Vagina (tissue), 2 donors: ENCODE measurements around the gene MGP. TPM values are rescaled to one million over a fixed set of nuclear protein-coding genes. Genes with fewer than 3 reads are reported as not detected.
A peak's percentile ranks its signal among the peaks of the same experiment; 100 is the strongest.

Source experiments
- DNase-seq, 2 donors: peaks; one replicate each; pipeline ENCODE4 v3.0.0-alpha.2; 2017; ENCODE audit errors: extremely low spot score in 2 of 2
- H3K27ac ChIP-seq: fragments of 200-600 bp; sonication (generic); one replicate; pipeline ENCODE4 v1.5.1; 2019
- H3K27me3 ChIP-seq: fragments of 200-600 bp; sonication (generic); one replicate; pipeline ENCODE4 v1.5.1; 2019
- H3K36me3 ChIP-seq, 2 donors: fragments of 200-600 bp; sonication (generic); one replicate each; pipeline ENCODE4 v1.5.1; 2017 to 2019
- H3K4me1 ChIP-seq: fragments of 200-600 bp; sonication (generic); one replicate; pipeline ENCODE4 v1.5.1; 2019
- H3K4me3 ChIP-seq, 2 donors: fragments of 200-600 bp; sonication (generic); 1 replicate in 1 of 2; 2 replicates in 1 of 2; pipeline ENCODE4 v1.5.1; 2016 to 2019
- H3K9me3 ChIP-seq: fragments of 200-600 bp; sonication (generic); one replicate; pipeline ENCODE4 v1.5.1; 2019
- CTCF ChIP-seq, 3 experiments: fragments of 450-650 bp in 2 of 3; fragments of 200-600 bp in 1 of 3; sonication (generic) in 1 of 3; IDR thresholded peaks; one replicate each; pipeline ENCODE4 v1.5.1; 2017 to 2019; ENCODE audit warnings: antibody characterized with exemption in 3 of 3, mild to moderate bottlenecking in 2 of 3, moderate library complexity in 2 of 3
- POLR2A ChIP-seq, 2 donors: fragments of 450-650 bp; IDR thresholded peaks; one replicate each; pipeline ENCODE4 v1.6.1; 2017; ENCODE audit warnings: antibody characterized with exemption in 2 of 2, mild to moderate bottlenecking in 2 of 2, moderate library complexity in 2 of 2
- POLR2AphosphoS5 ChIP-seq, 2 donors: sonication (generic); formaldehyde crosslinking; IDR thresholded peaks; one replicate each; pipeline ENCODE4 v1.9.0; 2017; ENCODE audit warnings: antibody characterized with exemption in 2 of 2, mild to moderate bottlenecking in 2 of 2, low read depth in 1 of 2; ENCODE audit not compliant: insufficient read depth in 1 of 2
- intact Hi-C: fragments of 100-400 bp; cut with DNase I; formaldehyde crosslinking; loops from one replicate; pipeline ENCODE4 v1.15.1; 2023
- total RNA-seq: library from RNA; depleted of rRNA; stranded (reverse); fragments of >200 nt; gene quantifications from one replicate; pipeline ENCODE4 v1.2.3, GENCODE V29; 2016

Gene MGP
- total RNA-seq, 1 donor from 2014 or later = 1,065 TPM

- no peaks in the 10 kb centered on the region for H3K36me3 ChIP-seq
- no peak for DNase-seq
- peaks cover 16% of the 10 kb centered on the region for H3K4me1 ChIP-seq
- H3K9me3 ChIP-seq = no peaks in the 10 kb centered on the region
- intact Hi-C loops = no loop called here
- peak overlapping the region; percentile 15 for H3K27ac ChIP-seq
- no peak for TF ChIP-seq POLR2A (IDR thresholded peaks at IDR 0.05)
- TF ChIP-seq POLR2AphosphoS5 (IDR thresholded peaks at IDR 0.05; ENCODE audit: insufficient read depth in 1 of 2, low read depth in 1 of 2) = no peak
- no peak for TF ChIP-seq CTCF (IDR thresholded peaks at IDR 0.05)
- no peaks in the 10 kb centered on the region for H3K27me3 ChIP-seq
- no peak overlapping the region for H3K4me3 ChIP-seq
These were observed 31.0 kb downstream of the MGP start for GRCh38 chr12:14854586-14855183.

GRCh38 chr12:14853961-14854360 lies 31.7 kb downstream of the MGP start:
- Histone ChIP-seq H3K4me3 (no peak overlapping the region), H3K36me3 (no peaks in the 10 kb centered on the region), H3K27ac (peak overlapping the region; percentile 56), H3K27me3 (no peaks in the 10 kb centered on the region), H3K9me3 (no peaks in the 10 kb centered on the region), H3K4me1 (peaks cover 22% of the 10 kb centered on the region)
- no peak for DNase-seq
- TF ChIP-seq POLR2AphosphoS5 (IDR thresholded peaks at IDR 0.05; ENCODE audit: insufficient read depth in 1 of 2, low read depth in 1 of 2) (no peak), POLR2A (IDR thresholded peaks at IDR 0.05) (no peak), CTCF (IDR thresholded peaks at IDR 0.05) (no peak)
- intact Hi-C loops = no loop called here

GRCh38 chr12:14852880-14853279 lies 32.8 kb downstream of the MGP start:
- intact Hi-C loops = no loop called here

GRCh38 chr12:14850929-14851663 lies 34.6 kb downstream of the MGP start:
- H3K9me3 ChIP-seq = no peaks in the 10 kb centered on the region
- no peak overlapping the region for H3K4me3 ChIP-seq
- intact Hi-C loops = no loop called here
- no peaks in the 10 kb centered on the region for H3K36me3 ChIP-seq
- H3K4me1 ChIP-seq = peaks cover 41% of the 10 kb centered on the region
- no peaks in the 10 kb centered on the region for H3K27me3 ChIP-seq
- TF ChIP-seq CTCF (IDR thresholded peaks at IDR 0.05) (no peak), POLR2A (IDR thresholded peaks at IDR 0.05) (no peak), POLR2AphosphoS5 (IDR thresholded peaks at IDR 0.05; ENCODE audit: insufficient read depth in 1 of 2, low read depth in 1 of 2) (no peak)
- H3K27ac ChIP-seq = peak overlapping the region; percentile 4
- no peak for DNase-seq

More at GRCh38 chr12:14852880-14853279, 32.8 kb downstream of the MGP start:
- H3K27ac ChIP-seq = no peak overlapping the region
- DNase-seq = no peak
- H3K36me3 ChIP-seq = no peaks in the 10 kb centered on the region
- no peaks in the 10 kb centered on the region for H3K27me3 ChIP-seq
- H3K4me1 ChIP-seq = peaks cover 28% of the 10 kb centered on the region
- H3K9me3 ChIP-seq = no peaks in the 10 kb centered on the region
- no peak for TF ChIP-seq POLR2A (IDR thresholded peaks at IDR 0.05)
- TF ChIP-seq CTCF (IDR thresholded peaks at IDR 0.05) = no peak
- TF ChIP-seq POLR2AphosphoS5 (IDR thresholded peaks at IDR 0.05; ENCODE audit: insufficient read depth in 1 of 2, low read depth in 1 of 2) = no peak
- H3K4me3 ChIP-seq = no peak overlapping the region

- intact Hi-C loops = loop anchor here (5.0 kb wide), 3 partner anchors 43 to 373 kb away; partner anchors contain the start of gene RERG
- Histone ChIP-seq H3K27ac (peak overlapping the region; percentile 4), H3K9me3 (no peaks in the 10 kb centered on the region), H3K4me1 (peaks cover 48% of the 10 kb centered on the region), H3K36me3 (no peaks in the 10 kb centered on the region), H3K4me3 (no peak overlapping the region), H3K27me3 (no peaks in the 10 kb centered on the region)
- DNase-seq = no peak
- TF ChIP-seq CTCF (IDR thresholded peaks at IDR 0.05) (no peak), POLR2AphosphoS5 (IDR thresholded peaks at IDR 0.05; ENCODE audit: insufficient read depth in 1 of 2, low read depth in 1 of 2) (peak in 1 of 2 donors; percentile 87)
These were observed 36.0 kb downstream of the MGP start for GRCh38 chr12:14849661-14850060.
